A549 (cell line): Measurements from ENCODE around the gene ATRN. TPM values are rescaled to one million over a fixed set of nuclear protein-coding genes. Genes with fewer than 3 reads are reported as not detected.
A peak's percentile ranks its signal among the peaks of the same experiment; 100 is the strongest.

Experiments used
- ATAC-seq, 2 experiments: fragments of 200-7000 bp in 1 of 2; fragments of >200 bp in 1 of 2; cut with Nextera tagmentation in 1 of 2; cut with Tn5 transposase in 1 of 2; 3 replicates each; pipeline versions ENCODE4 v1.8.0 to v1.9.1; 2018 to 2020; ENCODE audit warnings: mild to moderate bottlenecking in 1 of 2, moderate library complexity in 1 of 2
- CTCF ChIA-PET: fragments of 300-600 bp; sonication (Branson Sonifier 250); formaldehyde crosslinking; extraction: SDS; loops from one replicate; lab custom pipeline; 2021; ENCODE audit warnings: antibody characterized with exemption, inconsistent platforms; lab: Yijun Ruan, JAX
- POLR2A ChIA-PET: fragments of 350-600 bp; formaldehyde crosslinking; extraction: SDS; loops from one replicate; lab custom pipeline; 2021; ENCODE audit warnings: antibody characterized with exemption, inconsistent platforms; lab: Yijun Ruan, JAX
- DNase-seq, 2 experiments: peaks; one replicate each; pipeline versions ENCODE4 v3.0.0 to v3.0.0-alpha.2; 2011 to 2016; ENCODE audit warnings: low read depth in 1 of 2, low spot score in 1 of 2
- FAIRE-seq: peaks from 2 replicates; lab custom pipeline; 2011; peaks lifted over from hg19 to GRCh38; lab: Jason Lieb, UNC
- H3K27ac ChIP-seq, 2 experiments: fragments of >200 bp; sonication (Bioruptor Twin); formaldehyde crosslinking; 3 replicates each; pipeline ENCODE4 v1.5.1; 2016 to 2017
- H3K4me1 ChIP-seq: fragments of >200 bp; sonication (Bioruptor Twin); formaldehyde crosslinking; 3 replicates; pipeline ENCODE4 v1.6.1; 2016
- H3K4me2 ChIP-seq: fragments of >200 bp; sonication (Bioruptor Twin); formaldehyde crosslinking; 3 replicates; pipeline ENCODE4 v1.6.1; 2016
- H3K4me3 ChIP-seq: fragments of >200 bp; sonication (Bioruptor Twin); formaldehyde crosslinking; 3 replicates; pipeline ENCODE4 v1.5.1; 2016
- H3K9me3 ChIP-seq: fragments of >200 bp; sonication (Bioruptor Twin); formaldehyde crosslinking; 3 replicates; pipeline ENCODE4 v1.6.1; 2016
- BCL3 ChIP-seq: fragments of >200 bp; sonication (Bioruptor Twin); formaldehyde crosslinking; IDR thresholded peaks from 3 replicates; pipeline ENCODE4 v1.6.1; 2016
- BHLHE40 ChIP-seq: IDR thresholded peaks from 2 replicates; pipeline ENCODE4 v1.6.1; 2012; ENCODE audit warnings: low read depth, low read length, inconsistent platforms
- CHD4 ChIP-seq: fragments of 200-600 bp; sonication (generic); IDR thresholded peaks from 2 replicates; pipeline ENCODE4 v1.6.1; 2016; ENCODE audit warnings: antibody characterized with exemption, mild to moderate bottlenecking, borderline replicate concordance
- E2F6 ChIP-seq: IDR thresholded peaks from 2 replicates; pipeline ENCODE4 v1.6.1; 2012; ENCODE audit warnings: low read depth, borderline replicate concordance
- ESRRA ChIP-seq: fragments of 150-350 bp; IDR thresholded peaks from 2 replicates; pipeline ENCODE4 v1.6.1; 2014; ENCODE audit warnings: mild to moderate bottlenecking, low read length, borderline replicate concordance
- HES2 ChIP-seq: fragments of >200 bp; sonication (Bioruptor Twin); formaldehyde crosslinking; IDR thresholded peaks from 2 replicates; pipeline ENCODE4 v1.6.1; 2016
- HOXA7 ChIP-seq: fragments of 250-450 bp; sonication (Bioruptor Pico); IDR thresholded peaks from 2 replicates; pipeline ENCODE4 v1.5.0; 2020; ENCODE audit warnings: mild to moderate bottlenecking, moderate library complexity
- HOXB5 ChIP-seq: fragments of 250-450 bp; sonication (Bioruptor Pico); IDR thresholded peaks from 2 replicates; pipeline ENCODE4 v1.5.0; 2020; ENCODE audit warnings: mild to moderate bottlenecking, moderate library complexity
- JUNB ChIP-seq: fragments of >200 bp; sonication (Bioruptor Twin); formaldehyde crosslinking; IDR thresholded peaks from 2 replicates; pipeline ENCODE4 v1.6.1; 2016
- KDM1A ChIP-seq: fragments of 200-600 bp; sonication (generic); IDR thresholded peaks from 2 replicates; pipeline ENCODE4 v1.6.1; 2016; ENCODE audit warnings: low read depth, mild to moderate bottlenecking
- KDM5A ChIP-seq: fragments of 200-600 bp; sonication (generic); IDR thresholded peaks from 2 replicates; pipeline ENCODE4 v1.6.1; 2016; ENCODE audit warnings: antibody characterized with exemption, mild to moderate bottlenecking
- MAFK ChIP-seq: fragments of 450-650 bp; IDR thresholded peaks from 2 replicates; pipeline ENCODE4 v1.6.1; 2014; ENCODE audit not compliant: partially characterized antibody
- MYC ChIP-seq: IDR thresholded peaks from 2 replicates; pipeline ENCODE4 v1.6.1; 2012; ENCODE audit warnings: mild to moderate bottlenecking, inconsistent platforms, low read length, improper control_type of control experiment, borderline replicate concordance
- NFE2L2 ChIP-seq: fragments of 150-350 bp; conservative IDR thresholded peaks from 2 replicates; pipeline ENCODE4 v1.6.1; 2014; ENCODE audit warnings: low read length
- NPAS2 ChIP-seq: fragments of 250-450 bp; sonication (Bioruptor Pico); IDR thresholded peaks from 2 replicates; pipeline ENCODE4 v1.8.0; 2022; ENCODE audit warnings: mild to moderate bottlenecking, moderate library complexity, borderline replicate concordance
- NR3C1 ChIP-seq: fragments of >200 bp; sonication (Bioruptor Twin); formaldehyde crosslinking; IDR thresholded peaks from 3 replicates; pipeline ENCODE4 v1.6.1; 2017
- PBX3 ChIP-seq: IDR thresholded peaks from 2 replicates; pipeline ENCODE4 v1.6.1; 2012
- PHF8 ChIP-seq: fragments of 200-600 bp; sonication (generic); IDR thresholded peaks from 2 replicates; pipeline ENCODE4 v1.6.1; 2016; ENCODE audit warnings: low read depth, mild to moderate bottlenecking, antibody characterized with exemption, moderate library complexity, borderline replicate concordance
- RAD21 ChIP-seq, 2 experiments: fragments of >200 bp in 1 of 2; sonication (Bioruptor Twin) in 1 of 2; formaldehyde crosslinking in 1 of 2; IDR thresholded peaks in 1 of 2; conservative IDR thresholded peaks in 1 of 2; 2 replicates in 1 of 2; 3 replicates in 1 of 2; pipeline ENCODE4 v1.6.1; 2012 to 2018; ENCODE audit warnings: inconsistent platforms in 1 of 2
- REST ChIP-seq: fragments of 200-600 bp; sonication (generic); IDR thresholded peaks from 2 replicates; pipeline ENCODE4 v1.6.1; 2016; ENCODE audit warnings: antibody characterized with exemption, mild to moderate bottlenecking, moderate library complexity
- RNF2 ChIP-seq: fragments of 200-600 bp; sonication (generic); IDR thresholded peaks from 2 replicates; pipeline ENCODE4 v1.6.1; 2016; ENCODE audit warnings: low read depth, mild to moderate bottlenecking, antibody characterized with exemption, moderate library complexity, borderline replicate concordance
- USF2 ChIP-seq: fragments of 450-650 bp; IDR thresholded peaks from 2 replicates; pipeline ENCODE4 v1.6.1; 2014; ENCODE audit warnings: antibody characterized with exemption
- ZSCAN20 ChIP-seq: fragments of 250-450 bp; sonication (Bioruptor Pico); IDR thresholded peaks from 2 replicates; pipeline ENCODE4 v1.8.0; 2022; ENCODE audit warnings: mild to moderate bottlenecking, moderate library complexity
- WGBS: methylation state at CpG from one replicate; pipeline ENCODE4 v1.1.6; 2017; ENCODE audit errors: missing lambda C conversion rate; 5-methylcytosine and 5-hydroxymethylcytosine counted together
- polyA plus RNA-seq, 4 experiments: library from polyadenylated mRNA; depleted of rRNA in 3 of 4; stranded (reverse); fragments of >200 nt; fragmentation: RNase III in 1 of 4; extraction: RNeasy Plus Mini Kit Qiagen cat#74134 plus additional on column Dnase treatment in 1 of 4; gene quantifications; 2 replicates in 3 of 4; 3 replicates in 1 of 4; pipeline ENCODE4 v1.2.3, GENCODE V29; 2011 to 2017

Gene ATRN
- polyA plus RNA-seq, 2 of the 4 experiments (the other 2 are of a cell fraction) = 21.3 to 58.7 TPM

- 78% methylated on average over 4 of the region's 4 CpGs for WGBS
- no peak for DNase-seq
- TF ChIP-seq REST (no peak), NR3C1 (no peak), RAD21 (conservative IDR thresholded peaks at IDR 0.05 in 1 of 2, IDR thresholded peaks at IDR 0.05 in 1 of 2) (no peak), HES2 (no peak), HOXA7 (CRISPR knock-in tag) (no peak), BHLHE40 (no peak), CHD4 (no peak), E2F6 (no peak), ZSCAN20 (no peak), MAFK (no peak), KDM1A (no peak), NFE2L2 (no peak), KDM5A (no peak), RNF2 (no peak), PHF8 (no peak), JUNB (no peak), BCL3 (no peak), USF2 (no peak)
- Histone ChIP-seq H3K4me1 (no peaks in the 10 kb centered on the region), H3K27ac (no peak overlapping the region), H3K9me3 (no peaks in the 10 kb centered on the region), H3K4me2 (no peak overlapping the region), H3K4me3 (no peak overlapping the region)
- no peak for ATAC-seq
- ChIA-PET CTCF (interaction anchor here (1.1 kb wide), 1 partner anchor 9 kb away, joined by 3 read pairs; no protein-coding TSS in a partner anchor), POLR2A (no interaction called here)
- FAIRE-seq = peak; percentile 70
Observed at GRCh38 chr20:3622406-3622805, 151.6 kb downstream of the ATRN start.

- WGBS = 73% methylated on average over 2 of the region's 2 CpGs
- ChIA-PET POLR2A (no interaction called here), CTCF (interaction anchor here (1.0 kb wide), 2 partner anchors 12 to 21 kb away, joined by 3 read pairs; no protein-coding TSS in a partner anchor)
Observed at GRCh38 chr20:3627476-3627875, 156.7 kb downstream of the ATRN start.

More at GRCh38 chr20:3627476-3627875, 156.7 kb downstream of the ATRN start:
- TF ChIP-seq PBX3 (no peak), ESRRA (no peak), NPAS2 (CRISPR knock-in tag) (no peak), MAFK (no peak), MYC (no peak), HOXB5 (CRISPR knock-in tag) (no peak), NFE2L2 (no peak)
- no peaks in the 10 kb centered on the region for H3K9me3 ChIP-seq
- no peak overlapping the region for H3K4me2 ChIP-seq
- no peak overlapping the region for H3K27ac ChIP-seq
- no peak for DNase-seq
- no peak for ATAC-seq
- H3K4me1 ChIP-seq = no peaks in the 10 kb centered on the region
- FAIRE-seq = peak; percentile 78
- H3K4me3 ChIP-seq = no peak overlapping the region
